Caco-2 (cell line): ENCODE measurements around the gene SQSTM1. TPM values are rescaled to one million over a fixed set of nuclear protein-coding genes. Genes with fewer than 3 reads are reported as not detected.

ENCODE experiments used
- BruUV-seq: library from RNA; stranded (reverse); fragments of 400-500 nt; replicated peaks from 2 replicates; lab custom pipeline; 2021; lab: Mats Ljungman, UMichigan
- CTCF ChIA-PET: fragments of 300-600 bp; sonication (Branson Sonifier 250); formaldehyde crosslinking; loops from one replicate; lab custom pipeline; 2022; ENCODE audit warnings: antibody characterized with exemption; lab: Charles Lee
- POLR2A ChIA-PET: fragments of 300-600 bp; sonication (Branson Sonifier 250); formaldehyde crosslinking; loops from one replicate; lab custom pipeline; 2022; ENCODE audit warnings: antibody characterized with exemption; lab: Charles Lee
- DNase-seq, 2 experiments: peaks; one replicate each; pipeline versions ENCODE4 v3.0.0 to v3.0.0-alpha.2; 2020 to 2022
- H3K27me3 ChIP-seq: replicated peaks from 2 replicates; pipeline ENCODE4 v1.6.0; 2011; ENCODE audit warnings: low read length; ENCODE audit not compliant: control insufficient read depth, insufficient read depth
- H3K36me3 ChIP-seq: 2 replicates; pipeline ENCODE4 v1.5.1; 2011; ENCODE audit warnings: low read length; ENCODE audit not compliant: control insufficient read depth, insufficient read depth
- H3K4me1 ChIP-seq: fragments of 250-450 bp; sonication (Bioruptor Pico); 2 replicates; pipeline ENCODE4 v1.5.1; 2020; ENCODE audit warnings: mild to moderate bottlenecking
- H3K4me3 ChIP-seq: 2 replicates; pipeline ENCODE4 v1.5.1; 2011; ENCODE audit warnings: low read depth, mild to moderate bottlenecking, control low read depth, low read length
- H3K9me3 ChIP-seq: fragments of 250-450 bp; sonication (Bioruptor Pico); 2 replicates; pipeline ENCODE4 v1.5.1; 2020; ENCODE audit warnings: mild to moderate bottlenecking, moderate library complexity
- H3K27ac Mint-ChIP-seq: one replicate; pipeline ENCODE4 v1.8.0; 2022; ENCODE audit warnings: mixed read lengths; ENCODE audit not compliant: unreplicated experiment
- H3K27me3 Mint-ChIP-seq: one replicate; pipeline ENCODE4 v1.8.0; 2022; ENCODE audit warnings: mixed read lengths; ENCODE audit not compliant: insufficient read depth, unreplicated experiment
- H3K36me3 Mint-ChIP-seq: one replicate; pipeline ENCODE4 v1.8.0; 2022; ENCODE audit warnings: mild to moderate bottlenecking, mixed read lengths; ENCODE audit not compliant: insufficient read depth, unreplicated experiment
- H3K4me1 Mint-ChIP-seq: one replicate; pipeline ENCODE4 v1.8.0; 2022; ENCODE audit warnings: low read depth, mixed read lengths; ENCODE audit not compliant: unreplicated experiment
- H3K4me3 Mint-ChIP-seq: one replicate; pipeline ENCODE4 v1.8.0; 2022; ENCODE audit warnings: mild to moderate bottlenecking, moderate library complexity, mixed read lengths; ENCODE audit not compliant: unreplicated experiment
- H3K9me3 Mint-ChIP-seq: one replicate; pipeline ENCODE4 v1.8.0; 2022; ENCODE audit warnings: mixed read lengths; ENCODE audit not compliant: unreplicated experiment
- intact Hi-C: fragments of 100-400 bp; cut with micrococcal nuclease; formaldehyde crosslinking; loops from one replicate; pipeline ENCODE4 v1.10.0; 2022; ENCODE audit not compliant: unreplicated experiment
- total RNA-seq: library from RNA; stranded (reverse); gene quantifications from 2 replicates; pipeline ENCODE4 v1.2.3, GENCODE V29; 2022
- TF ChIP-seq, protein P1 (sequence below), 2 experiments: fragments of 200-600 bp in 1 of 2; IDR thresholded peaks; 1 replicate in 1 of 2; 2 replicates in 1 of 2; pipeline versions ENCODE4 v1.5.1 to v1.8.0; 2011 to 2022; ENCODE audit warnings: antibody characterized with exemption in 1 of 2, control low read depth in 1 of 2, inconsistent platforms in 1 of 2, low read depth in 1 of 2, low read length in 1 of 2, mild to moderate bottlenecking in 1 of 2, moderate library complexity in 1 of 2; ENCODE audit not compliant: insufficient read depth in 1 of 2, severe bottlenecking in 1 of 2, unreplicated experiment in 1 of 2

Gene SQSTM1
- total RNA-seq, 1 experiment from 2014 or later = 259 TPM

- Histone ChIP-seq H3K27me3 (no peaks in the 10 kb centered on the region), H3K9me3 (no peaks in the 10 kb centered on the region), H3K4me3 (no peak overlapping the region), H3K4me1 (no peaks in the 10 kb centered on the region), H3K36me3 (no peaks in the 10 kb centered on the region; the same call in none of the 2 replicates)
- ChIA-PET POLR2A (no interaction called here), CTCF (interaction anchor here (1.0 kb wide), 1 partner anchor 10 kb away, joined by 4 read pairs; no protein-coding TSS in a partner anchor)
- Mint-ChIP-seq H3K9me3 (no peaks in the 10 kb centered on the region), H3K4me3 (no peak overlapping the region), H3K4me1 (no peaks in the 10 kb centered on the region), H3K36me3 (peaks cover 39% of the 10 kb centered on the region), H3K27me3 (no peaks in the 10 kb centered on the region), H3K27ac (no peak overlapping the region)
- no peak for DNase-seq
- TF ChIP-seq, protein P1, sequence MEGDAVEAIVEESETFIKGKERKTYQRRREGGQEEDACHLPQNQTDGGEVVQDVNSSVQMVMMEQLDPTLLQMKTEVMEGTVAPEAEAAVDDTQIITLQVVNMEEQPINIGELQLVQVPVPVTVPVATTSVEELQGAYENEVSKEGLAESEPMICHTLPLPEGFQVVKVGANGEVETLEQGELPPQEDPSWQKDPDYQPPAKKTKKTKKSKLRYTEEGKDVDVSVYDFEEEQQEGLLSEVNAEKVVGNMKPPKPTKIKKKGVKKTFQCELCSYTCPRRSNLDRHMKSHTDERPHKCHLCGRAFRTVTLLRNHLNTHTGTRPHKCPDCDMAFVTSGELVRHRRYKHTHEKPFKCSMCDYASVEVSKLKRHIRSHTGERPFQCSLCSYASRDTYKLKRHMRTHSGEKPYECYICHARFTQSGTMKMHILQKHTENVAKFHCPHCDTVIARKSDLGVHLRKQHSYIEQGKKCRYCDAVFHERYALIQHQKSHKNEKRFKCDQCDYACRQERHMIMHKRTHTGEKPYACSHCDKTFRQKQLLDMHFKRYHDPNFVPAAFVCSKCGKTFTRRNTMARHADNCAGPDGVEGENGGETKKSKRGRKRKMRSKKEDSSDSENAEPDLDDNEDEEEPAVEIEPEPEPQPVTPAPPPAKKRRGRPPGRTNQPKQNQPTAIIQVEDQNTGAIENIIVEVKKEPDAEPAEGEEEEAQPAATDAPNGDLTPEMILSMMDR (IDR thresholded peaks at IDR 0.05; ENCODE audit: insufficient read depth in 1 of 2, low read depth in 1 of 2, low read length in 1 of 2, severe bottlenecking in 1 of 2, unreplicated experiment in 1 of 2) = no peak
- no TSS peak for BruUV-seq
- intact Hi-C loops = no loop called here
Measured at GRCh38 chr5:179869101-179869500, 48.4 kb downstream of the SQSTM1 start.

GRCh38 chr5:179869641-179870402 lies 49.1 kb downstream of the SQSTM1 start:
- POLR2A ChIA-PET = no interaction called here
- peaks cover 2% of the 10 kb centered on the region for H3K36me3 ChIP-seq
- H3K4me1 Mint-ChIP-seq = no peaks in the 10 kb centered on the region

GRCh38 chr5:179870403-179870903 lies 49.7 kb downstream of the SQSTM1 start:
- Mint-ChIP-seq H3K4me1 (no peaks in the 10 kb centered on the region), H3K4me3 (no peak overlapping the region), H3K27ac (no peak overlapping the region), H3K27me3 (no peaks in the 10 kb centered on the region), H3K9me3 (no peaks in the 10 kb centered on the region), H3K36me3 (peaks cover 43% of the 10 kb centered on the region)
- intact Hi-C loops = no loop called here
- CTCF ChIA-PET = interaction anchor here (1.1 kb wide), 1 partner anchor 221 kb away, joined by 3 read pairs; no protein-coding TSS in a partner anchor
- DNase-seq = peak in 1 of 2 experiments; percentile 59
- POLR2A ChIA-PET = no interaction called here
- TF ChIP-seq, protein P1 (IDR thresholded peaks at IDR 0.05; ENCODE audit: insufficient read depth in 1 of 2, low read depth in 1 of 2, low read length in 1 of 2, severe bottlenecking in 1 of 2, unreplicated experiment in 1 of 2) = peak in 1 of 2 experiments; percentile 67
- no TSS peak for BruUV-seq
- no peaks in the 10 kb centered on the region for H3K4me1 ChIP-seq
- H3K27me3 ChIP-seq = no peaks in the 10 kb centered on the region
- H3K36me3 ChIP-seq = peaks cover 2% of the 10 kb centered on the region
- no peak overlapping the region for H3K4me3 ChIP-seq
- H3K9me3 ChIP-seq = no peaks in the 10 kb centered on the region

More at GRCh38 chr5:179869641-179870402, 49.1 kb downstream of the SQSTM1 start:
- Mint-ChIP-seq H3K4me3 (no peak overlapping the region), H3K27me3 (no peaks in the 10 kb centered on the region), H3K36me3 (peaks cover 43% of the 10 kb centered on the region), H3K27ac (no peak overlapping the region), H3K9me3 (no peaks in the 10 kb centered on the region)
- no peak overlapping the region for H3K4me3 ChIP-seq
- H3K27me3 ChIP-seq = no peaks in the 10 kb centered on the region
- no peak for DNase-seq
- intact Hi-C loops = no loop called here
- H3K9me3 ChIP-seq = no peaks in the 10 kb centered on the region
- no TSS peak for BruUV-seq
- TF ChIP-seq, protein P1 (IDR thresholded peaks at IDR 0.05; ENCODE audit: insufficient read depth in 1 of 2, low read depth in 1 of 2, low read length in 1 of 2, severe bottlenecking in 1 of 2, unreplicated experiment in 1 of 2) = no peak
- CTCF ChIA-PET = interaction anchor here (1.0 to 1.1 kb wide), 2 partner anchors 9 to 221 kb away, joined by 3 to 4 read pairs; no protein-coding TSS in a partner anchor
- no peaks in the 10 kb centered on the region for H3K4me1 ChIP-seq
